Keratinocyte (primary cell): ENCODE measurements around the gene BIN2. TPM values are rescaled to one million over a fixed set of nuclear protein-coding genes. Genes with fewer than 3 reads are reported as not detected.

Experiments
- DNase-seq: peaks from one replicate; pipeline ENCODE4 v3.0.0-alpha.2; 2011; ENCODE audit warnings: low read depth, missing footprints, low spot score
- FAIRE-seq: peaks from 2 replicates; lab custom pipeline; 2011; peaks lifted over from hg19 to GRCh38; lab: Jason Lieb, UNC
- H2AFZ ChIP-seq: 2 replicates; pipeline ENCODE4 v1.6.0; 2012; ENCODE audit warnings: low read length, control low read depth, inconsistent platforms; ENCODE audit not compliant: control insufficient read depth
- H3K27ac ChIP-seq: 2 replicates; pipeline ENCODE4 v1.5.1; 2011; ENCODE audit warnings: low read length; ENCODE audit not compliant: control insufficient read depth, insufficient read depth
- H3K27me3 ChIP-seq: 3 replicates; pipeline ENCODE4 v1.6.0; 2011; ENCODE audit warnings: low read length; ENCODE audit not compliant: control insufficient read depth, insufficient read depth; ENCODE audit errors: extremely low read depth
- H3K36me3 ChIP-seq, 2 experiments: 2 replicates in 1 of 2; 3 replicates in 1 of 2; pipeline ENCODE4 v1.5.1; 2011; ENCODE audit warnings: low read length in 2 of 2, mild to moderate bottlenecking in 1 of 2; ENCODE audit not compliant: control insufficient read depth in 2 of 2, insufficient read depth in 2 of 2; ENCODE audit errors: extremely low read depth in 1 of 2
- H3K4me1 ChIP-seq: 3 replicates; pipeline ENCODE4 v1.5.1; 2011; ENCODE audit warnings: low read length; ENCODE audit not compliant: control insufficient read depth, insufficient read depth; ENCODE audit errors: extremely low read depth
- H3K4me2 ChIP-seq: 3 replicates; pipeline ENCODE4 v1.6.0; 2011; ENCODE audit warnings: low read depth, low read length; ENCODE audit not compliant: control insufficient read depth, insufficient read depth; ENCODE audit errors: extremely low read depth
- H3K4me3 ChIP-seq, 3 experiments: fragments of 200-600 bp in 1 of 3; sonication (generic) in 1 of 3; 2 replicates in 2 of 3; 3 replicates in 1 of 3; pipeline ENCODE4 v1.5.1; 2011 to 2016; ENCODE audit warnings: low read length in 3 of 3, mild to moderate bottlenecking in 3 of 3, control low read depth in 2 of 3, inconsistent platforms in 1 of 3, low read depth in 1 of 3, mixed read lengths in 1 of 3, mixed run types in 1 of 3, moderate library complexity in 1 of 3; ENCODE audit not compliant: control insufficient read depth in 2 of 3, insufficient read depth in 2 of 3; ENCODE audit errors: extremely low read depth in 1 of 3
- H3K79me2 ChIP-seq: 2 replicates; pipeline ENCODE4 v1.6.0; 2012; ENCODE audit warnings: low read length; ENCODE audit not compliant: control insufficient read depth, insufficient read depth
- H3K9ac ChIP-seq: 3 replicates; pipeline ENCODE4 v1.6.0; 2011; ENCODE audit warnings: low read length; ENCODE audit not compliant: control insufficient read depth, insufficient read depth; ENCODE audit errors: extremely low read depth
- H3K9me1 ChIP-seq: 3 replicates; pipeline ENCODE4 v1.6.0; 2011; ENCODE audit warnings: low read length; ENCODE audit not compliant: control insufficient read depth, insufficient read depth; ENCODE audit errors: extremely low read depth
- H3K9me3 ChIP-seq: 2 replicates; pipeline ENCODE4 v1.5.1; 2012; ENCODE audit warnings: low read depth, low read length; ENCODE audit not compliant: control insufficient read depth
- H4K20me1 ChIP-seq: 3 replicates; pipeline ENCODE4 v1.6.0; 2011; ENCODE audit warnings: low read length; ENCODE audit not compliant: control insufficient read depth, insufficient read depth; ENCODE audit errors: extremely low read depth
- CTCF ChIP-seq, 3 experiments: IDR thresholded peaks in 1 of 3; conservative IDR thresholded peaks in 1 of 3; optimal IDR thresholded peaks in 1 of 3; 2 replicates in 2 of 3; 3 replicates in 1 of 3; pipeline versions ENCODE3 to v1.5.1; 2011; ENCODE audit warnings: low read length in 3 of 3, mild to moderate bottlenecking in 3 of 3, moderate library complexity in 2 of 3, control low read depth in 1 of 3, inconsistent platforms in 1 of 3; ENCODE audit not compliant: insufficient read depth in 2 of 3; ENCODE audit errors: extremely low read depth in 1 of 3
- EZH2 ChIP-seq: IDR thresholded peaks from one replicate; pipeline ENCODE4 v1.6.1; 2012; ENCODE audit warnings: inconsistent platforms, mild to moderate bottlenecking, low read length, moderate library complexity
- dilution Hi-C: fragments of 300-500 bp; cut with MboI; formaldehyde crosslinking; loops from one replicate; pipeline ENCODE4 v1.7.0; 2020; ENCODE audit warnings: low sequenced_read_pairs; ENCODE audit not compliant: extremely low pct_ligation_motif_present
- polyA minus RNA-seq, 3 experiments: library from RNA; depleted of rRNA, polyadenylated mRNA; stranded (reverse); fragments of >200 nt; gene quantifications; 1 replicate in 1 of 3; 2 replicates in 1 of 3; 3 replicates in 1 of 3; pipeline ENCODE4 v1.2.3, GENCODE V29; 2011
- polyA plus RNA-seq, 5 experiments: library from polyadenylated mRNA; depleted of rRNA in 3 of 5; stranded (reverse) in 3 of 5; stranded (forward) in 1 of 5; unstranded in 1 of 5; fragments of >200 nt; gene quantifications; 1 replicate in 1 of 5; 2 replicates in 3 of 5; 3 replicates in 1 of 5; pipeline versions ENCODE4 v1.2.1 to v1.2.3, GENCODE V29; 2011 to 2012; ENCODE audit warnings: missing spikeins in 2 of 5, low read depth in 1 of 5, low replicate concordance in 1 of 5

BIN2 gene
- polyA plus RNA-seq (0.04 TPM in 1 of 3 replicates, not detected in the others), polyA minus RNA-seq (not detected in 3 replicates)
- not detected for polyA plus RNA-seq (2011; ENCODE audit: low read depth)
- not detected in 2 replicates for polyA plus RNA-seq (2011; cell fraction: cytosol; rRNA removed)
- 0.11 TPM in 1 of 2 replicates, not detected in the other for polyA plus RNA-seq (2011; cell fraction: nucleus; rRNA removed)
- polyA plus RNA-seq (2012; ENCODE audit: low replicate concordance): not detected in 2 replicates
- polyA minus RNA-seq (2011; cell fraction: cytosol; rRNA and poly(A)+ RNA removed): not detected
- not detected in 2 replicates for polyA minus RNA-seq (2011; cell fraction: nucleus; rRNA and poly(A)+ RNA removed)

- Histone ChIP-seq H3K9me3 (no peaks in the 10 kb centered on the region), H4K20me1 (no peaks in the 10 kb centered on the region), H3K9ac (no peak within 1 kb of the TSS), H3K79me2 (no peaks in the 10 kb centered on the region), H2AFZ (no peak within 1 kb of the TSS), H3K4me2 (no peak within 1 kb of the TSS), H3K27me3 (no peaks in the 10 kb centered on the region), H3K4me3 (no peak within 1 kb of the TSS), H3K27ac (no peak within 1 kb of the TSS), H3K9me1 (no peaks in the 10 kb centered on the region), H3K4me1 (peaks cover 12% of the 10 kb centered on the region), H3K36me3 (no peaks in the 10 kb centered on the region)
- TF ChIP-seq EZH2: no peak
- no peak for TF ChIP-seq CTCF (optimal IDR thresholded peaks at IDR 0.05 in 1 of 3, IDR thresholded peaks at IDR 0.05 in 1 of 3, conservative IDR thresholded peaks at IDR 0.05 in 1 of 3; ENCODE audit: extremely low read depth in 1 of 3, insufficient read depth in 2 of 3, low read length in 3 of 3)
- DNase-seq (no peak), FAIRE-seq (no peak)
- dilution Hi-C loops: no loop called here
Observed at GRCh38 chr12:51323966-51324895, at the start of gene BIN2. BIN2 (minus strand) TSS chr12:51324174; CDS start chr12:51324102, 72 bp downstream.

GRCh38 chr12:51373187-51373586, 49.2 kb upstream of the BIN2 start:
- Histone ChIP-seq H2AFZ (no peak overlapping the region), H3K4me1 (peaks cover 31% of the 10 kb centered on the region), H4K20me1 (peaks cover 5% of the 10 kb centered on the region), H3K36me3 (peaks cover 18 to 40% of the 10 kb centered on the region in 2 experiments), H3K79me2 (peaks cover 5% of the 10 kb centered on the region), H3K4me2 (no peak overlapping the region), H3K27ac (no peak overlapping the region), H3K9ac (no peak overlapping the region), H3K27me3 (no peaks in the 10 kb centered on the region), H3K9me1 (no peaks in the 10 kb centered on the region), H3K4me3 (no peak overlapping the region), H3K9me3 (no peaks in the 10 kb centered on the region)
- dilution Hi-C loops: no loop called here
- TF ChIP-seq CTCF (optimal IDR thresholded peaks at IDR 0.05 in 1 of 3, IDR thresholded peaks at IDR 0.05 in 1 of 3, conservative IDR thresholded peaks at IDR 0.05 in 1 of 3; ENCODE audit: extremely low read depth in 1 of 3, insufficient read depth in 2 of 3, low read length in 3 of 3): no peak
- no peak for TF ChIP-seq EZH2
- FAIRE-seq (no peak), DNase-seq (no peak)
